ENCODE results near the gene TRPV3. TPM values are rescaled to one million over a fixed set of nuclear protein-coding genes. Genes with fewer than 3 reads are reported as not detected.

Gene TRPV3
- total RNA-seq, 1 donor from 2014 or later: 0.27 TPM

GRCh38 chr17:3505008-3505407, 52.6 kb downstream of the TRPV3 start:
- Mint-ChIP-seq H3K27me3 (ENCODE audit: low read depth) (peaks cover 2% of the 10 kb centered on the region), H3K4me1 (ENCODE audit: low read depth) (peaks cover 7% of the 10 kb centered on the region), H3K9me3 (ENCODE audit: low read depth) (peaks cover 13% of the 10 kb centered on the region), H3K4me3 (ENCODE audit: unreplicated experiment) (no peak overlapping the region), H3K27ac (ENCODE audit: unreplicated experiment) (no peak overlapping the region), H3K36me3 (ENCODE audit: low read depth) (no peaks in the 10 kb centered on the region)
- no peak for TF ChIP-seq CTCF (IDR thresholded peaks at IDR 0.05)
- no peak for DNase-seq (ENCODE audit: low spot score)

- Mint-ChIP-seq H3K9me3 (ENCODE audit: low read depth) (peaks cover 7% of the 10 kb centered on the region), H3K27ac (ENCODE audit: unreplicated experiment) (no peak overlapping the region), H3K4me1 (ENCODE audit: low read depth) (peaks cover 7% of the 10 kb centered on the region), H3K27me3 (ENCODE audit: low read depth) (peaks cover 2% of the 10 kb centered on the region), H3K4me3 (ENCODE audit: unreplicated experiment) (no peak overlapping the region), H3K36me3 (ENCODE audit: low read depth) (no peaks in the 10 kb centered on the region)
- TF ChIP-seq CTCF (IDR thresholded peaks at IDR 0.05): no peak
- DNase-seq (ENCODE audit: low spot score): no peak
Observed at GRCh38 chr17:3503285-3503684, 54.3 kb downstream of the TRPV3 start.

- H3K4me3 Mint-ChIP-seq (ENCODE audit: unreplicated experiment): no peak overlapping the region
- TF ChIP-seq CTCF (IDR thresholded peaks at IDR 0.05): no peak
- peaks cover 2% of the 10 kb centered on the region for H3K27me3 Mint-ChIP-seq (ENCODE audit: low read depth)
- no peaks in the 10 kb centered on the region for H3K36me3 Mint-ChIP-seq (ENCODE audit: low read depth)
- H3K27ac Mint-ChIP-seq (ENCODE audit: unreplicated experiment): no peak overlapping the region
- no peak for DNase-seq (ENCODE audit: low spot score)
- H3K9me3 Mint-ChIP-seq (ENCODE audit: low read depth): peaks cover 7% of the 10 kb centered on the region
- peaks cover 7% of the 10 kb centered on the region for H3K4me1 Mint-ChIP-seq (ENCODE audit: low read depth)
Observed at GRCh38 chr17:3502466-3502865, 55.1 kb downstream of the TRPV3 start.

GRCh38 chr17:3501344-3501743, 56.3 kb downstream of the TRPV3 start:
- no peak for TF ChIP-seq CTCF (IDR thresholded peaks at IDR 0.05)
- H3K36me3 Mint-ChIP-seq (ENCODE audit: low read depth): no peaks in the 10 kb centered on the region
- H3K4me1 Mint-ChIP-seq (ENCODE audit: low read depth): peaks cover 7% of the 10 kb centered on the region
- peaks cover under 1% of the 10 kb centered on the region for H3K27me3 Mint-ChIP-seq (ENCODE audit: low read depth)
- peaks cover 7% of the 10 kb centered on the region for H3K9me3 Mint-ChIP-seq (ENCODE audit: low read depth)
- no peak overlapping the region for H3K4me3 Mint-ChIP-seq (ENCODE audit: unreplicated experiment)
- DNase-seq (ENCODE audit: low spot score): no peak
- H3K27ac Mint-ChIP-seq (ENCODE audit: unreplicated experiment): no peak overlapping the region

- peaks cover 5% of the 10 kb centered on the region for H3K27me3 Mint-ChIP-seq (ENCODE audit: low read depth)
- H3K4me3 Mint-ChIP-seq (ENCODE audit: unreplicated experiment): no peak overlapping the region
- H3K36me3 Mint-ChIP-seq (ENCODE audit: low read depth): no peaks in the 10 kb centered on the region
- no peak for TF ChIP-seq CTCF (IDR thresholded peaks at IDR 0.05)
- H3K27ac Mint-ChIP-seq (ENCODE audit: unreplicated experiment): no peak overlapping the region
- H3K9me3 Mint-ChIP-seq (ENCODE audit: low read depth): peaks cover 11% of the 10 kb centered on the region
- no peak for DNase-seq (ENCODE audit: low spot score)
- no peaks in the 10 kb centered on the region for H3K4me1 Mint-ChIP-seq (ENCODE audit: low read depth)
Observed at GRCh38 chr17:3497101-3497500, 60.5 kb downstream of the TRPV3 start.

All from chondrocyte (in vitro differentiated cells).